Neuron (in vitro differentiated cells): Measurements from ENCODE around the gene MAST1.
"Not testable (repeated sequence)": the region's sequence is repeated elsewhere in the genome, so short reads cannot be mapped to it uniquely, and the experiment has no call there.

ENCODE experiments used
- H2AFZ ChIP-seq: one replicate; pipeline ENCODE4 v1.6.1; 2013; ENCODE audit warnings: low read depth, mild to moderate bottlenecking, inconsistent platforms, low read length, moderate library complexity
- H3K27me3 ChIP-seq: one replicate; pipeline ENCODE4 v1.6.1; 2013; ENCODE audit warnings: low read length; ENCODE audit not compliant: insufficient read depth
- H3K36me3 ChIP-seq: one replicate; pipeline ENCODE4 v1.6.1; 2013; ENCODE audit warnings: low read length; ENCODE audit not compliant: insufficient read depth
- H3K4me1 ChIP-seq: one replicate; pipeline ENCODE4 v1.6.1; 2013; ENCODE audit warnings: low read length; ENCODE audit not compliant: insufficient read depth
- H3K4me3 ChIP-seq: 2 replicates; pipeline ENCODE4 v1.5.1; 2013; ENCODE audit warnings: mild to moderate bottlenecking, low read length, moderate library complexity
- H3K9me3 ChIP-seq: one replicate; pipeline ENCODE4 v1.6.1; 2013; ENCODE audit warnings: low read length

The MAST1 gene

DNA sequence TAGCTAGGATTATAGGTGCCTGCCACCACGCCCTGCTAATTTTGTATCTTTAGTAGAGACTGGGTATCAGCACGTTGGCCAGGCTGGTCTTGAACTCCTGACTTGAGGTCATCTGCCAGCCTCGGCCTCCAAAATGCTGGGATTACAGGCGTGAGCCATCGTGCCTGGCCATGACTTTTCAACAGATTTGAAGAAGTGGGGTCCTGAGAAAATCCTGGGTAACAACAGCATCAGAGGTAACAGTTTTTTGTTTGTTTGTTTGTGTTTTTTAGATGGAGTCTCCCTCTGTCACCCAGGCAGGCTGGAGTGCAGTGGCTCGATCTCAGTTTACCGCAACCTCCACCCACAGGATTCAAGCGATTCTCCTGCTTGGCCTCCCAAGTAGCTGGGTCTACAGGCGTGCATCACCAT is 43.3 kb upstream of the MAST1 start:
- Histone ChIP-seq H3K4me3 (no peak overlapping the region), H3K27me3 (no peaks in the 10 kb centered on the region)

DNA sequence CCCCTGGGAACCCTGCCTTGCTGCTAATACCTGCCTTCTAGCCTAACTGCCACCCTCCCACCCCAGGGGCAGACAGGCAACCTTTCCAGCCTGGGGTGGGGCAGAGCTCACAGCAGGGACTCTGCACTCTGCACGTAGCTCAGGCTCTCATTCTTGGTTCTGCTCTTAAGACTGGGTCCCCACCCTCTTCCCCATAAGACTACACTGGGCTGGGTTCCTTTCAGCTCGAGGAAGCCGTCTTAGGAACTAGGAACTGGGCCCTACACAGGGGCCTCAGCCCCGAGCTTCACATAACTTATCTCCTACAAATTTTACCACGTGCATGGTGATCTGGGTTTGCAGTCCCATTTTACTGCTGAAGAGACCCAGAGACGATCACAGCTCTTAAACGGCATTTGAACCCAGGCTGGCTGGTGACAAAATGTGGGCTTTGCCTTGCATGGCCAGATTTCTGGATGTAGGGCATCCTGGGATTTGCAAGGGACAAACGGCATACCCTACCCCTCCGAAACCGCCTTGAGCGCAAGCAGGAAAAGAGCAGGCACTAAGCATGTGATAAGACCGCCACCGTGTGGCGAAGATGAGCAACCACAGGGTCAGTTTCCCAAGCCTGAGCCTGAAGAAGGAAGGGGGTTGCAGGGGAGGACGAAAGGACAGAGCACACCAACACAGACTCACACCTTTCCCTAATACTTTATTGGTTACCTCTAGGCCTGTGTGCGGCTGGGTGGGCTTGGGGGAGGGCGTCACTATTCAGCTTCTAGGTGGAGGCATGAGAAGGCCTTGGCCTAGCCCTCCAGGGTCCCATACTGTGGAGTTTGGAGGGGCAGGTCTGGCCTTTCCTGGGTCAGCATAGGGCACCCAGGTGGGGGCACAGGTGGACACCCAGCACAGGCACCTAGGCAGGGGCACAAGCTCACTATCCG is 41.9 kb upstream of the MAST1 start:
- H2AFZ ChIP-seq, result no peak overlapping the region
- H3K9me3 ChIP-seq, result no peaks in the 10 kb centered on the region
- peaks cover 19% of the 10 kb centered on the region for H3K36me3 ChIP-seq
- peaks cover 31% of the 10 kb centered on the region for H3K4me1 ChIP-seq
- no peaks in the 10 kb centered on the region for H3K27me3 ChIP-seq
- no peak overlapping the region for H3K4me3 ChIP-seq

More for the DNA sequence above, 43.3 kb upstream of the MAST1 start:
- Histone ChIP-seq H3K36me3 (peaks cover 11% of the 10 kb centered on the region), H3K4me1 (peaks cover 30% of the 10 kb centered on the region), H3K9me3 (no peaks in the 10 kb centered on the region), H2AFZ (no peak overlapping the region)

DNA sequence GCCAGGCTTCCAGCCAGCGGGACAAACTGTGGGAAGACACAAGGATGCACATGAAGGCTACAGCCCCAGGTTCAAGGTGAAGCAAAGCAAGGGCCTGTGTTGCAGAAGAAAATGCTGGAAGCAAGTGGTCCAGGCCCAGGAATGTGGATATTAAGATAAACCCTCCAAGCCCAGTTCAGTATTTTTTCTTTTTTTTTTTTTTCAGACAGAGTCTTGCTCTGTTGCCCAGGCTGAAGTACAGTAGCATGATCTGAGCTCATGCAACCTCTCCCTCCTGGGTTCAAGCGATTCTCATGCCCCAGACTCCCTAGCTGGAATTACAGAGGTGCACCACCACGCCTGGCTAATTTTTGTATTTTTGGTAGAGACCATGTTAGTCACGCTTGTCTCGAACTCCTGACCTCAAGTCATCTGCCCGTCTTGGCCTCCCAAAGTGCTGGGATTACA is 41.2 kb upstream of the MAST1 start:
- H3K4me1 ChIP-seq, result peaks cover 32% of the 10 kb centered on the region
- H2AFZ ChIP-seq, result no peak overlapping the region
- no peaks in the 10 kb centered on the region for H3K27me3 ChIP-seq
- peaks cover 19% of the 10 kb centered on the region for H3K36me3 ChIP-seq
- H3K9me3 ChIP-seq, result no peaks in the 10 kb centered on the region
- H3K4me3 ChIP-seq, result no peak overlapping the region

DNA sequence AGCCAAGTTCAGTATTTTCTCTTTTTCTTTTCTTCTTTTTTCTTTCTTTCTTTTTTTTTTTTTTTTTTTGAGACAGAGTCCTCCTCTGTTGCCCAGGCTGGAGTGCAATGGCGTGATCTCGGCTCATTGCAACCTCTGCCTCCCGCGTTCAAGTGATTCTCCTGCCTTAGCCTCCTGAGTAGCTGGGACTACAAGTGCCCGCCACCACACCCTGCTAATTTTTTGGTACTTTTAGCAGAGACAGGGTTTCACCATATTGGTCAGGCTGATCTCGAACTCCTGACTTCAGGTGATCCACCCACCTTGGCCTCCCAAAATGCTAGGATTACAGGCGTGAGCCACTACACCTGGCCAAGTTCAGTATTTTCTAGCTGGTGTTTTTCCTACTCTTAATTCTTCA is 40.7 kb upstream of the MAST1 start:
- Histone ChIP-seq H3K4me1 (peaks cover 36% of the 10 kb centered on the region), H3K36me3 (peaks cover 19% of the 10 kb centered on the region)
- H3K9me3 ChIP-seq, H2AFZ ChIP-seq, H3K27me3 ChIP-seq, H3K4me3 ChIP-seq: not testable (repeated sequence)

DNA sequence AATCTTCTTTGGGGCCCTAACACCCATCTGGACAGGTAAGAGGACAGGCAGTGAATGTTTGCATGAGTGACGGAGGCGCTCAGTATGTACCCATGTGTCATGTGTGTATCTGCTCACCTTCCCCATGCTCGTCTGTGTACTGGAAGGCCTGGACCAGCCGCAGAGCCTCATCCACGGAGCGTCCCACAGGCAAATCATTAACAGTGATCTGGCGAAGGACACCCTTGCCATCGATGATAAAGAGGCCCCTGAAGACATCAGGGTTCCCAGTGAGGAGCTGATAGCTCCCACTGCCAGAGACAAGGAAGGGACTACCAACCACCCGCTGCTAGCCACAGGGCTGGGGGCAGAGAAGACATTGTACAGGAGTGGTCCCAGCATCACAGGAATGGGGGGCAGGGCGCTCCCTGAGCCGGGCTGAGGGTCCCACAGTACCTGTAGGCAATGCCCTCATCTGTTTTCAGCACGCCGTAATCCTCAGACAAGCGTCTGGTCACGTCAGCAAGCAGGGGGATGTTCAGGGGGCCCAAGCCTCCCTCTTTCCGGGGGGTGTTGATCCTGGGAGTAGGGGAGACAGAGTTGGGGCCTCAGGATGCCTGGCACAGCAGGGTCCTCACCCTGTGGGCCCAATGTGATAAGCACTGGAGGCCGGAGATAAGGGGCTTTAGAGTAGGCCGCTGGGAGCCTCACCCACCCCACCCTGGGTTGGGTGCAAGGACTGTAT is 38.4 kb upstream of the MAST1 start:
- Histone ChIP-seq H3K36me3 (peaks cover 19% of the 10 kb centered on the region), H2AFZ (no peak overlapping the region), H3K9me3 (no peaks in the 10 kb centered on the region), H3K4me3 (peak overlapping the region; percentile 90), H3K27me3 (no peaks in the 10 kb centered on the region), H3K4me1 (peaks cover 25% of the 10 kb centered on the region)

DNA sequence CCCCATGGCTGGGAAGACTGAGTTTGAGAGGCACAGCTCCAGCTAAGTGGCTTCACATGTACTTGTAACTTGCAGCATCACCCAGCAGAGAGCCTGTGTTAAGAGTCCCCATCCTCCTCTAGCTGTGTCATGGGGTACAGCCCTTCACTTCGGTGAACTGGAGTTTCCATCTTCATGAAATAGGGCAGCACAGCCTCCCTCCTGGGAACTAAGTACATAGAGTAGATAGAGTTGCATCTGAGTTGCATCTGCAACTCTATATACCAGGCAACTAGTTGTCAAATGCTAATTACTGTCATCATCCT is 37.9 kb upstream of the MAST1 start:
- no peaks in the 10 kb centered on the region for H3K27me3 ChIP-seq
- no peaks in the 10 kb centered on the region for H3K9me3 ChIP-seq
- H3K4me1 ChIP-seq, result peaks cover 25% of the 10 kb centered on the region
- H3K4me3 ChIP-seq, result peak overlapping the region; percentile 90
- H3K36me3 ChIP-seq, result peaks cover 19% of the 10 kb centered on the region
- H2AFZ ChIP-seq, result no peak overlapping the region

DNA sequence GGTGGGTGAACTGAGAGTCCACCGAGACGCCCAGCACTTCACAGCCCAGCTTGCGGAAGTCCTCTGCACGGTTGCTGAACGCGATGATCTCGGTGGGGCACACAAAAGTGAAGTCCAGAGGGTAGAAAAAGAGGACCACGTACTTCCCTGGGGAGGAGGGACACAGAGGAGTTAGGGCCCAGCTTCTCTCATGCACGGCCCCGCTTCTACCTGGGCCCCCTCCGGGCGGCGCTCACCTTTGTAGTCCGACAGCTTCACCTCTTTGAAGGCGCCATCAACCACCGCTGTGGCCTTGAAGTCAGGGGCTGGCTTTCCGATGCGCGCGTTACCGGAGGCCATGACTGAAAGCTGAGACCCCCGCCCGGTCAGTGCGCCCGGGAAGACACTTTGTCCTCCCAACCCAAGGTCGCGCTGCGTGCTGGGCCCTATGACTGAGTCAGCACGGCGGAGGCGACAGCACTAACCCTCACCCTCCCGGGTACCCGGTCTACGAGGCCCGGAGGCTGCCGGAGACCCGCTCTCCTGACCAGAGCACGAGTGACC is 37.3 kb upstream of the MAST1 start:
- no peaks in the 10 kb centered on the region for H3K9me3 ChIP-seq
- H3K4me1 ChIP-seq, result peaks cover 26% of the 10 kb centered on the region
- peak overlapping the region; percentile 77 for H2AFZ ChIP-seq
- H3K27me3 ChIP-seq, result no peaks in the 10 kb centered on the region
- H3K36me3 ChIP-seq, result peaks cover 19% of the 10 kb centered on the region
- peak overlapping the region; percentile 90 for H3K4me3 ChIP-seq

DNA sequence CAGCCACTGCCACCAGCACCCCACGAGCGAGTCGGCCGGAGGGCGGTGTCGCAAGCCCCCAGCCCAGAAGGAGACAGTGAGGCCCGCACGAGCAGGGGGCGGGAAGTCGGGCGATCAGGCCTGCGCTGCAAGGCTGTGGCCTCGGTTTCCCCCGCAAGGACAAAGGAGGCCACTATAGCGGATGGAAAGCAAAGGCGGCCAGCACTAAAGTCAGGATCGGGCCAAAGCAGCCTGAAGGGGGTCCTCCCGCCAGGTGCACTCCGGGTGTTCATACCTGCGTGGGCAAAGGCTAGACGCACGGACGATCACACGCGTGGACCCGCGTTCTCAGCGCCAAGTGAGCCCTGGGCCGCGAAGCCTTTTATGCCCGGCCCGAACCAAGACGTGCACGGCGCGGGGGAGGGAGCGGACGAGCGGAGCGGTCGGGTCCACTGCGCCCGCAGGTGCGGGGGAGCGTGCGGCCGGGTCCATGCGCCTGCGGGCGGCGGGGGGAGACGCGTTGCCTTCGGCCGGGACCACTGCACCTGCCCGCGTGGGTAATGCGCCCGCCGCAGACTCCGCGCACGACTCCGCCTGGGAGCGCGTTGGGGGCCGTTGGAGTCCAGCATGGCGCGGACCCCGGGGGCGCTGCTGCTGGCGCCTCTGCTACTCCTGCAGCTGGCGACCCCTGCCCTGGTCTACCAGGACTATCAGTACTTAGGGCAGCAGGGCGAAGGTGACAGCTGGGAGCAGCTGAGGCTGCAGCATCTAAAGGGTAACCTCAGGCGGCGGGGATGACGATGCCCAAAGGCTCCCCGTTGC is 36.6 kb upstream of the MAST1 start, which contains the start of the genes PRDX2 and THSD8:
Gene PRDX2 (minus strand): TSS at position 335 of the 801 bp plus-strand sequence. CDS start 539 bp downstream, outside the sequence.
Gene THSD8 (plus strand): TSS at position 604 of the 801 bp plus-strand sequence. CDS start 3 bp downstream, at position 607.
- H2AFZ ChIP-seq, result peak within 1 kb of the TSS; percentile 77
- peaks cover 19% of the 10 kb centered on the region for H3K36me3 ChIP-seq
- no peaks in the 10 kb centered on the region for H3K9me3 ChIP-seq
- peak within 1 kb of the TSS; percentile 90 for H3K4me3 ChIP-seq
- H3K27me3 ChIP-seq, result no peaks in the 10 kb centered on the region
- peaks cover 23% of the 10 kb centered on the region for H3K4me1 ChIP-seq

DNA sequence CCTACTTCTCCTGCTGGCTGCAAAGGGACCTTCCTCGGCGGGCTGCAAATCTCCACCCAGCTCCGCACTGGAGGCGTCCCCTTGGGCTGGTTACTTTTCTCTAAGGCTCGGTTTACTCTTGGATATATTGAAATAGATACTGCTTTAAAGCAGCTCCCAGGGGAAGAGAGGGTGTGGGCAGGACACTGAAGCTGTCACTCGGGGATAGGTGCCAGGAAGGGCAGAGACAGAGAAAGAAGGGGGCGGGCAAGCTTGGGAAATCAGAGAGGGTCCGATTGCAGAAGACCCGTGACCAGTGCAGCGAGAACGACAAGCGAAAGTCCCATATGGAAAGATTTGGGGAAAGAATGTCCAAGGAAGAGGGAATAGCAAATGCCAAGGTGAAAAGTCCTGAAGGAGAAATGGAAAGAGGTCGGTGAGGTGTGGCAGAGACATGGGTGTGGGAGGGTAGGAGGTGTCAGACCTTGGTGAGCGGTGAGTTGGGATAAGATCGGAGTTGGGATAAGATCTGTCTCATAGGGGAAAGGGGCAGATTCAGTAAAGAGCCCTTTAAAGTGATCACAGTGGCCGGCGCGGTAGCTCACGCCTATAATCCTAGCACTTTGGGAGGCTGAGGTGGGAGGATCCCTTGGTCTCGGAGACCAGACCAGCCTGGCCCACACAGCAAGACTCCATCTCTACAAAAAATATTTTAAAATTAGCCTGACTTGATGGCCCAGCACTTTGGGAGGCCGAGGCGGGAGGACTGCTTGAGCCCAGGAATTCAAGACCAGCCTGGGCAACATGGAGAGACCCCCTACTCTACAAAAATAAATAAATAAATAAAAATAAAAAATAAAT is 35.8 kb upstream of the MAST1 start:
- no peaks in the 10 kb centered on the region for H3K27me3 ChIP-seq
- H3K4me3 ChIP-seq, result peak overlapping the region; percentile 90
- H3K36me3 ChIP-seq, result peaks cover 21% of the 10 kb centered on the region
- peak overlapping the region; percentile 77 for H2AFZ ChIP-seq
- peaks cover 30% of the 10 kb centered on the region for H3K4me1 ChIP-seq
- no peaks in the 10 kb centered on the region for H3K9me3 ChIP-seq

DNA sequence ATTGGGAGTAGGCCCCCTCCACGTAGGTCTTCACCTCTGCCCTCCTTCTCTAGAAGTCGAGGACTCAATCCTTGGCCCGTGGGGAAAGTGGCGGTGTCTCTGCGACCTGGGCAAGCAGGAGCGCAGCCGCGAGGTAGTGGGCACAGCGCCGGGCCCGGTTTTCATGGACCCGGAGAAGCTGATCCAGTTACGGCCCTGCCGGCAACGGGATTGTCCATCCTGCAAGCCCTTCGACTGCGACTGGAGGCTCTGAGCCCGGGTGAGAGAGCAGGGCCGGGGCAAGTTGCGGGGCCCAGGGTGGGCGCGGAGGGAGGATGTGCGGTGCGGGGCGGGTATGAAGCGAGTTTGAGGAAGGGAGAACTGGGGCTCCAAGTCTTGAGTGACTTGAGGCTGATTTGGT is 34.3 kb upstream of the MAST1 start:
- Histone ChIP-seq H3K36me3 (peaks cover 27% of the 10 kb centered on the region), H2AFZ (no peak overlapping the region), H3K4me1 (peaks cover 30% of the 10 kb centered on the region), H3K9me3 (no peaks in the 10 kb centered on the region), H3K27me3 (no peaks in the 10 kb centered on the region), H3K4me3 (no peak overlapping the region)

DNA sequence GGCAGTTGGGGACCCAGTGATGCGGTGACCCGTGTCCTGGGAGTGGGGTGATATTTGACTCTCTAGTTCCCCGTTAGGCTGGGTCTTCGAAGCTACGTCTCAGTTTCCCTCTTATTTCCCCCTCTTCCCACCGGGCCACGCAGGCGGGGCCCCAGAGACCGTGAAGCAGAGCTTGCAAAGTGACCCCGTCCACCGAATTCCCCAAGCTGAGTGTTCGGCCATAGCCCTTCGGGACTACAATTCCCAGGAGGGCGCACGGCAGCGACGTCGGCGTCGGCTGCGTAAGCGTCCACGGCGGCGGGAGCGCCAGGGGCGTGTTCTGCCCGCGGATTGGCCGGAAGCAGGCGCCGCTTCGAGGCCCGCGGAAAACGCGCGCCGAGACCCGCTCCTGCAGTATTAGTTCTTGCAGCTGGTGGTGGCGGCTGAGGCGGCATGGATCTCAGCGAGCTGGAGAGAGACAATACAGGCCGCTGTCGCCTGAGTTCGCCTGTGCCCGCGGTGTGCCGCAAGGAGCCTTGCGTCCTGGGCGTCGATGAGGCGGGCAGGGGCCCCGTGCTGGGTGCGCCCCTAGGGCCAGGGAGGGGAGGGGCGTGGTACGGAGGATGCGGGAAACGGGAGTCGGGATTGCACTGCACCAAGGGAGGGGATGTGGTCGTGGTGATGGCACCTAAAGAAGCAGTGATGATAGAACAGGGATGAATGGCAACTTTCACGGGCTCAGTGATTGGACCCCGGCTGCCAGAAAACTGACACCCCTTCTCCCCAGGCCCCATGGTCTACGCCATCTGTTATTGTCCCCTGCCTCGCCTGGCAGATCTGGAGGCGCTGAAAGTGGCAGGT is 31.9 kb upstream of the MAST1 start, which contains the start of gene RNASEH2A:
Gene RNASEH2A (plus strand): TSS at position 343 of the 840 bp plus-strand sequence. CDS start 90 bp downstream, at position 433.
- H3K4me3 ChIP-seq, result peak within 1 kb of the TSS; percentile 80
- no peaks in the 10 kb centered on the region for H3K27me3 ChIP-seq
- H3K36me3 ChIP-seq, result peaks cover 29% of the 10 kb centered on the region
- H3K9me3 ChIP-seq, result no peaks in the 10 kb centered on the region
- peak within 1 kb of the TSS; percentile 77 for H2AFZ ChIP-seq
- H3K4me1 ChIP-seq, result peaks cover 16% of the 10 kb centered on the region
